HG02763 (cell line): ENCODE measurements around the gene WDR37.
"Not testable (repeated sequence)": the region's sequence is repeated elsewhere in the genome, so short reads cannot be mapped to it uniquely, and the experiment has no call there.

Source experiments
- ATAC-seq: cut with Tn5 transposase; IDR thresholded peaks from one replicate; pipeline ENCODE4 v1.9.1; 2021; ENCODE audit warnings: mild to moderate bottlenecking, moderate library complexity; ENCODE audit not compliant: unreplicated experiment

WDR37 gene

DNA sequence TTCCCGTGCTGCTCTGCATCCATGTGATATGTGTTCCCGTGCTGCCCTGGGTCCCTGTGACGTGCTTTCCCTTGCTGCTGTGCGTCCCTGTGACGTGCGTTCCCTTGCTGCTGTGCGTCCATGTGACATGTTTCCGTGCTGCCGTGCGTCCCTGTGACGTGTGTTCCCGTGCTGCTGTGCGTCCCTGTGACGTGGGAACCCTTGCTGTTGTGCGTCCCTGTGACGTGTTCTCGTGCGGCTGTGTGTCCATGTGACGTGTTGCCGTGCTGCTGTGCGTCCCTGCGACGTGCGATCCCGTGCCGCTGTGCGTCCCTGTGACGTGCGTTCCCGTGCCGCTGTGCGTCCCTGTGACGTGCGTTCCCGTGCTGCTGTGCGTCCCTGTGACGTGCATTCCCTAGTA is 45.8 kb downstream of the WDR37 start:
- no peak for ATAC-seq

DNA sequence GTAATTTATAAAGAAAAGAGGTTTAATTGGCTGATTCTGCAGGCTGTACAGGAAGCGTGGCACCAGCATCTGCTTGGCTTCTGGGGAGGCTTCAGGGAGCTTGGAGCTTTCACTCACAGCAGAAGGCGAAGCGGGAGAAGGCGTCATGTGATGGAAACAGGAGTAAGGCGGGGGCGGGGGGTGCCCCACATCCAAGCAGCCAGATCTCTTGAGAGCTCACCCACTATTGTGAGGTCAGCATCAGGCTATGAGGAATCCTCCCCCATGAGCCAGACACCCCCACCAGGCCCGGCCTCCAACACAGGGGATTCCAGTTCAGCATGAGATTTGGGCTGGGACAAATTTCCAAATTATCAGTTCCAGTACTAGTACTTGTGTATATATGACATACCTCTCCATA is 46.2 kb downstream of the WDR37 start:
- ATAC-seq, result no peak

- no peak for ATAC-seq
Observed at GRCh38 chr10:1102831-1103230, 46.6 kb downstream of the WDR37 start.

DNA sequence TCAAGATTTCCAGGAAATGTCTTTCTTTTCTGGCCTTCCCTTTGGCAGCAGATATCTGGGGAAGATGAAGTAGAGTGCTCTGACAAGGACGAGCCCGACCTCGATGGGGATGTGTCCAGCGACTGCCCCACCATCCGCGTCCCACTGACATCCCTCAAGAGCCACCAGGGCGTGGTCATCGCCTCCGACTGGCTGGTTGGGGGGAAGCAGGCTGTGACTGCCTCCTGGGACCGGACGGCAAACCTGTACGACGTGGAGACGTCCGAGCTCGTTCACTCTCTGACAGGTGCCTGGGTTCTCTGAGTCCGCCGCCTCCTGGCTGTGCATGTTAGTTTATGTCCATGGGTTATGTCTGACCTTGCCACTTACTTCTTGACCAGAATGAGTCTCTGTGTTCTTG is 47.4 kb downstream of the WDR37 start:
- ATAC-seq, result no peak

- ATAC-seq, result no peak
Observed at GRCh38 chr10:1104971-1105370, 48.8 kb downstream of the WDR37 start.

GRCh38 chr10:1107004-1107403 is 50.8 kb downstream of the WDR37 start:
- no peak for ATAC-seq

GRCh38 chr10:1107679-1108078 is 51.5 kb downstream of the WDR37 start:
- ATAC-seq, result no peak

- peak; percentile 63 for ATAC-seq
Observed at GRCh38 chr10:1109795-1110673, 53.8 kb downstream of the WDR37 start.

DNA sequence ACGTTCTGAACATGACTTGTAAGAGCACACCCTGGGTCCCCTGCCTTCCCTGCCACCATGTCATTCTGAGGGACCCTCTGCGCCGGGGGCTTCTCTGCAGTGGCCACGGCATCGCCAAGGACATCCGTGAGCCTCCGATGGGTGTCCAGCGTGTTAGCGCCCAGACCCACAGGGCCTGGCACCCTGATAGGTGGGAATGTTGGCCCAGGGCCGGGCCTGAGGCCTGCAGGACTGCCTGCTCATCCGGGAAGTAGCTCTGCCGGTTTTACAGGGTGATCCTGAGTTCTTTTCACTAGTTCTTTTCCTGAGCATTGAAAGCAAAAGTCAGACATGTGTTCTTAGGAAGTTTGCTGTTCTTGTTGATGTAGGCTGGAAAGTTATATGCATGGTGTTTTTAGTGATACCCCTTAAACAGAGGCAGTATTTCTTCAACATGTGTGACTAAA is 54.5 kb downstream of the WDR37 start:
- no peak for ATAC-seq

GRCh38 chr10:1114315-1114714 is 58.1 kb downstream of the WDR37 start:
- no peak for ATAC-seq

DNA sequence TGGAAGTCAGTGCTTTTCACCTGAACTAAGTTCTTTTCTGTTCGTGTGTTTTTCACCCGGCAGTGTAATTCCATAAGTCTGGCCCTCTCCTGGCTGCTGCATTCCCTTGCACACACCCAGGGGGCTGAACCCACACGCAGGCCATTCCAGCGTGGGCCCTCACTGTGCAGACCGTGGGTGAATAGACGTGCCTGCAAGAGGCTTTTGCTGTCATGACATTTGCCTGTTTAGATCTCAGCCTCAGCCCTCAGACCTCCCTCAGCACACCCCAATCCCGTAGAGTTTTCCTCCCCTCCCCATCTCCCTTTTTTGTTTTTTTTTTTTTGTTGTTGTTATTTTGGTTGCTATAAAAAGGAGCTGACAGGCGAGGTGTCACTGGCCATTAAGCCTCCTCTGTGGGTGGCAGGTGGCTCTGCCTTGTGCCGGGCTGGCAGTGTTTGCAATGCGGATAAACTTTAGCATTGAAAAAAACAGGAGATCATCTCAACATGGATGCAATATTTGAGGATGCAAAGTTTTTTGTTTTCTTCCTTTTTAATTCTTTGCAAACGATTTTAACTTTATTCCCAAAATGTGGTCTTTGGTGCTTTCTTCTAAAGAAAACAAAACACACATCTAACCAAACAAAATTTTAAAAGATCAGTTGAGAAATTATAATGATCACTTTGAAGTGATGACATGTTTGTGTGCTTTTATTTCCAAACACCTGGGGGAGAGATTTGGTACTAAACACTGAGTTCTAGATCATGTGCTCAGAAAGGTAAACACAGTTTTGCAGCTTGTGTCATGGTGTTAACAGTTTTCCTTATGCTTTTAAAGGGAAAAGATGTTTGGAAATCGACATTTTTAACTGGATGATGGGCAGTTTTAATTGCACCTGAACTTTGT is 58.8 kb downstream of the WDR37 start:
- no peak for ATAC-seq

GRCh38 chr10:1115607-1115955 is 59.4 kb downstream of the WDR37 start:
- no peak for ATAC-seq

GRCh38 chr10:1116051-1116450 is 59.9 kb downstream of the WDR37 start:
- no peak for ATAC-seq

- no peak for ATAC-seq
Observed at GRCh38 chr10:1116696-1117280, 60.6 kb downstream of the WDR37 start.

DNA sequence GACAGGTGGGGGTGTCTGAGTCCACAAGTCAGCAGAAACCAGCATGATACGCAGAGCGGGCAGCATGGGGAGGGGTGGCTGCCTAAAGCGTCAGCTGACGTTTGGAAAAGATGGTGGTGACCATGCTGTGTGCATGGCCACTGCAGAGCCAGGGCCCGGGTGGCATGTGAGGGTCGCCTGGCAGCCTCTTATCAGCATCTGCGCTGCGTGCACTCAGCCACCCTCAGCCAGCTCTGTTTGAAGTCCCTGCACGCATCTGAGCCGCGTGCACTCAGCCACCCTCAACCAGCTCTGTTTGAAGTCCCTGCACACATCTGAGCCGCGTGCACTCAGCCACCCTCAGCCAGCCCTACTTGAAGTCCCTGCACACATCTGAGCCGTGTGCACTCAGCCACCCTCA is 61.5 kb downstream of the WDR37 start:
- ATAC-seq, result no peak

DNA sequence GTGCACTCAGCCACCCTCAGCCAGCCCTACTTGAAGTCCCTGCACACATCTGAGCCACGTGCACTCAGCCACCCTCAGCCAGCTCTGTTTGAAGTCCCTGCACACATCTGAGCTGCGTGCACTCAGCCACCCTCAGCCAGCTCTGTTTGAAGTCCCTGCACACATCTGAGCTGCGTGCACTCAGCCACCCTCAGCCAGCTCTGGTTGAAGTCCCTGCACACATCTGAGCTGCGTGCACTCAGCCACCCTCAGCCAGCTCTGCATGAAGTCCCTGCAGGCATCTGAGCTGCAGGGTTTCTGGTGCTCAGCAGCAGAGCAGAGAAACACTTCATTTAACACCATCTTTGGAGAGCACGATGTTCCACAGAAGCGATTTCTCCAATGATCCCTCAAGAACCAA is 62.1 kb downstream of the WDR37 start:
- ATAC-seq, result not testable (repeated sequence)

DNA sequence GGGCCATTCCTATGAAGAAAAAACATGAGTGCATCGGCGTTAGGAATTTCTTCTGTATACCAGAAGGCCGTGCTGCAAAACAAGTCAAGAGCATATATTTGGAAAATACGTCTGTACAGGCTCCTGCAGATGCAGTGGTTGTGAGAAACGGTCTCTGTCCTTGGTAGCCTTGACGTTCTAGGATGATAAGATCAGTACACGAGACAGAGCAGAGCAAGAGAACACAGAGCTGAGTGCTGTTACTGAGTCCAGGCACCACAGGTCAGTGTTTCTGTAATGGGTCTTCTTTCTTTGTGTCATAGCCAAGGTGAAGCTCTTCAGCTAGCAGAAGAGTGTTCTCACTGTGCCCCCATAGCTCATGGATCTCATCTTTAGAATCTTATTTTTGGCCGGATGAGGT is 62.8 kb downstream of the WDR37 start:
- no peak for ATAC-seq

DNA sequence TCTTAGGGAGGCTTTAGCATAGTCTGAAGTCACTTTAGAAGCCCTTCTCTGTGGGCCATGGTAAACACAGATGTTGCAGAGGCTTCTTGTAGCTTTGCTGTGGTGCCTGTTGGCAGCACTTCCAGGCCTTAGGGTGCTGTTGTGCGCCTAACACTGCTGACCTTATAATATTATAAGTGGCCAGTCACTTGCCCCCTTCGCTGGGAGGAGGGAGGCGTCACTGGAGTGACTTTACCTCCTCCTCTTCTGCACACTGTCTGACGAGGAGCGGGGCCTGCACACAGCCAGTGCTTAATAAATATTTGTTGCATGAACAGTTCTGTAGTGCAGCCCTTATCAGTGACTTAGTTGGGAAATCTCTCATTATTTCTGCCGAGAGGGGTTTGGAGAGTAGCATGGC is 63.3 kb downstream of the WDR37 start:
- no peak for ATAC-seq

DNA sequence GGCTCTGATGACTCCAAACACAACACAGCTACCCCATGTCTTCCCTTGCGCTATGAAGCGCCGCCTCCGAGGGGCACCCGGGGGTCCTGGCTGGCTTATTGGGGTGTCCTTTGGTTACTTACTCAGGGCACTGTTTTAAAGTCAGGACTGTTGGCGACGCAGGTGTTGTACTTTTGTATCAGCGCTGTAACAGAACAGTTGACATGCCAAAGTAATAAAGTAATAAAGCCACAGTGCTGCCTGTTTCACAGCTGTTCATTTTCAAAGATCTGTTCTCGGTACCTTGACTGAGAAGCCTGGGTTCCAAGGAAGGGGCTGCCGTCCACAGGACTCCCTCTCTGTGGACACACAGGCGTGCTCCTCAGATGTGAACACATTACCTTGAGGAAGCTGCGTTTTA is 64.1 kb downstream of the WDR37 start:
- no peak for ATAC-seq

DNA sequence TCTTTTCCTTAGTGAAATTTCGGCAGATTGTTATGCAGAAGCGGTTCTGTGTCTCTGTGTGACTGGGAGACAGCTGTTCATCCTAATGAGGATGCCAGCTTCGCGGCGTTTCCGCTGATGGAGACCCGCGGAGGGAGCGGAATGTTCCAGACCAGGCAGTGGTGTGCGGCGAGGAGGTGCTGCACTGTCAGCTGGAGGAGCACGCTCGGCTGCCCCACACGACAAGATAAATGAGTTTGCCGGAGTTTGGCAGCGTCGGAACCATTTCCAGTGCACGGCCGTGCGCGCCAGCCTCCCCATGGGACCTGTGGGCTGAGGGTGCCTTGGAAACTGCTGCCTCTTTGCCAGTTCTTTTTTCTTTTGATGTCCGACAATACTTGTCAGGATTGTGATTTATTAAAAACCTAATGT is 64.6 kb downstream of the WDR37 start:
- no peak for ATAC-seq

- ATAC-seq, result no peak
Observed at GRCh38 chr10:1121271-1121970, 65.2 kb downstream of the WDR37 start.
